Vagina (tissue), 2 donors: ENCODE results near the gene INPP5B. TPM values are rescaled to one million over a fixed set of nuclear protein-coding genes. Genes with fewer than 3 reads are reported as not detected.

Experiments
- DNase-seq, 2 donors: peaks; one replicate each; pipeline ENCODE4 v3.0.0-alpha.2; 2017; ENCODE audit errors: extremely low spot score in 2 of 2
- H3K27ac ChIP-seq: fragments of 200-600 bp; sonication (generic); one replicate; pipeline ENCODE4 v1.5.1; 2019
- H3K27me3 ChIP-seq: fragments of 200-600 bp; sonication (generic); one replicate; pipeline ENCODE4 v1.5.1; 2019
- H3K36me3 ChIP-seq, 2 donors: fragments of 200-600 bp; sonication (generic); one replicate each; pipeline ENCODE4 v1.5.1; 2017 to 2019
- H3K4me1 ChIP-seq: fragments of 200-600 bp; sonication (generic); one replicate; pipeline ENCODE4 v1.5.1; 2019
- H3K4me3 ChIP-seq, 2 donors: fragments of 200-600 bp; sonication (generic); 1 replicate in 1 of 2; 2 replicates in 1 of 2; pipeline ENCODE4 v1.5.1; 2016 to 2019
- H3K9me3 ChIP-seq: fragments of 200-600 bp; sonication (generic); one replicate; pipeline ENCODE4 v1.5.1; 2019
- POLR2A ChIP-seq, 2 donors: fragments of 450-650 bp; IDR thresholded peaks; one replicate each; pipeline ENCODE4 v1.6.1; 2017; ENCODE audit warnings: antibody characterized with exemption in 2 of 2, mild to moderate bottlenecking in 2 of 2, moderate library complexity in 2 of 2
- POLR2AphosphoS5 ChIP-seq, 2 donors: sonication (generic); formaldehyde crosslinking; IDR thresholded peaks; one replicate each; pipeline ENCODE4 v1.9.0; 2017; ENCODE audit warnings: antibody characterized with exemption in 2 of 2, mild to moderate bottlenecking in 2 of 2, low read depth in 1 of 2; ENCODE audit not compliant: insufficient read depth in 1 of 2
- intact Hi-C: fragments of 100-400 bp; cut with DNase I; formaldehyde crosslinking; loops from one replicate; pipeline ENCODE4 v1.15.1; 2023
- total RNA-seq: library from RNA; depleted of rRNA; stranded (reverse); fragments of >200 nt; gene quantifications from one replicate; pipeline ENCODE4 v1.2.3, GENCODE V29; 2016
- TF ChIP-seq, protein P1 (sequence below), 3 experiments: fragments of 450-650 bp in 2 of 3; fragments of 200-600 bp in 1 of 3; sonication (generic) in 1 of 3; IDR thresholded peaks; one replicate each; pipeline ENCODE4 v1.5.1; 2017 to 2019; ENCODE audit warnings: antibody characterized with exemption in 3 of 3, mild to moderate bottlenecking in 2 of 3, moderate library complexity in 2 of 3

The INPP5B gene
- total RNA-seq, 1 donor from 2014 or later, result 31.2 TPM

DNA sequence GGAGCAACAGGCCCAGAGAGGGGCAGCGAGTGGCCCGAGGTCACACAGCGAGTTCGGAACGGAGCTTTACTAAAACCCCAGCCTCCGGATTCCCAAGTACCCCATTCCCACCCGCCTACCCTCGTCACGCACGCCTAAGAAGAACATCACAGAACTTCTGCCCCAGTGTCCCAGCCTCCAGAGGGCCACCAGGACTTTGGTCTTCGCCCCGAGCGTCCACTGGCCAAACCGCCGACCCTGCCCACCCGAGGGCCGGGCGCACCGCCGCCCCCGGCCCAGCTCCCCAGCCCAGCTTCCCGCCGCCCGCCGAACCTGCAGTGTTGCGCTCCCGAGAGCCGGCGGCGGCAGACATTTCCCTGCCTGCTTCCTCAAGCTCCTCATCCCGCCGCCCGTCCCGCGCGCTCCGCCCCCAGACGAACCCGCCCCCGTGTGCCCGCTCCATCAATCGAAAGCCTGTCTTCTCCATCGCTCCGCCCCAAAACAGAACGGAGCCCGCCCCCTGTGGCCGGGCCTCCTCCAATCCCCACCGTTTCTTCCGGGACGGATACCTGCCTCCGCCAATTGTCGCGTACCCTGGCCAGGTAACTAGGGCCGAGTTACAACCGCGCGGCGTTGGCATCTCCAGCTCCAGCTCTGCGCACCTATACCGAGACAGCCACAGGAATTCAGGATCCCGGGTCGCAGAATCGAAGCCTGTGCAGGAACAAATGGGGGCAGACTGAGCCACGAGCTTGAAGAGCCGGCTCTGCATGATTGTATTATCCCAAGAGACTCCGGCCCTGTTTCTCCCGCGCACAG is 15.3 kb downstream of the INPP5B start:
- Histone ChIP-seq H3K9me3 (no peaks in the 10 kb centered on the region), H3K4me3 (peak overlapping the region; percentile 77 to 89), H3K4me1 (peaks cover 20% of the 10 kb centered on the region), H3K27me3 (no peaks in the 10 kb centered on the region), H3K36me3 (no peaks in the 10 kb centered on the region), H3K27ac (peak overlapping the region; percentile 57)
- intact Hi-C loops, result no loop called here
- TF ChIP-seq POLR2A (IDR thresholded peaks at IDR 0.05) (no peak), POLR2AphosphoS5 (IDR thresholded peaks at IDR 0.05; ENCODE audit: insufficient read depth in 1 of 2, low read depth in 1 of 2) (peak; percentile 57 to 68)
- DNase-seq, result peak in 1 of 2 donors; percentile 94

DNA sequence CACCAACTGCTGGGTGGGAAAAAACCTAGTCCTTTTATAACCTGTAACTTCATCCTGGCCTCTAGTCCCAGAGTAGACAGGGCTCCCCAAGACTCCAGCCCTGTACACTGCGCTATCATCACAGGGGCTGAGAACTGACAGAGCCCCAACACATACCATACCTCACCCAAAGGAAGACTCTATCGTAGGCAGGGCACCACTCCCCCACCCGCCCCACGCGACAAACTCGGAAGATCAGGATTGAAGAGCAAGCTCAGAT is 15.8 kb downstream of the INPP5B start:
- H3K4me1 ChIP-seq, result peaks cover 25% of the 10 kb centered on the region
- H3K4me3 ChIP-seq, result peak overlapping the region; percentile 77 to 89
- TF ChIP-seq POLR2A (IDR thresholded peaks at IDR 0.05) (no peak), POLR2AphosphoS5 (IDR thresholded peaks at IDR 0.05; ENCODE audit: insufficient read depth in 1 of 2, low read depth in 1 of 2) (no peak)
- TF ChIP-seq, protein P1, sequence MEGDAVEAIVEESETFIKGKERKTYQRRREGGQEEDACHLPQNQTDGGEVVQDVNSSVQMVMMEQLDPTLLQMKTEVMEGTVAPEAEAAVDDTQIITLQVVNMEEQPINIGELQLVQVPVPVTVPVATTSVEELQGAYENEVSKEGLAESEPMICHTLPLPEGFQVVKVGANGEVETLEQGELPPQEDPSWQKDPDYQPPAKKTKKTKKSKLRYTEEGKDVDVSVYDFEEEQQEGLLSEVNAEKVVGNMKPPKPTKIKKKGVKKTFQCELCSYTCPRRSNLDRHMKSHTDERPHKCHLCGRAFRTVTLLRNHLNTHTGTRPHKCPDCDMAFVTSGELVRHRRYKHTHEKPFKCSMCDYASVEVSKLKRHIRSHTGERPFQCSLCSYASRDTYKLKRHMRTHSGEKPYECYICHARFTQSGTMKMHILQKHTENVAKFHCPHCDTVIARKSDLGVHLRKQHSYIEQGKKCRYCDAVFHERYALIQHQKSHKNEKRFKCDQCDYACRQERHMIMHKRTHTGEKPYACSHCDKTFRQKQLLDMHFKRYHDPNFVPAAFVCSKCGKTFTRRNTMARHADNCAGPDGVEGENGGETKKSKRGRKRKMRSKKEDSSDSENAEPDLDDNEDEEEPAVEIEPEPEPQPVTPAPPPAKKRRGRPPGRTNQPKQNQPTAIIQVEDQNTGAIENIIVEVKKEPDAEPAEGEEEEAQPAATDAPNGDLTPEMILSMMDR (IDR thresholded peaks at IDR 0.05), result no peak
- intact Hi-C loops, result no loop called here
- DNase-seq, result no peak
- no peaks in the 10 kb centered on the region for H3K27me3 ChIP-seq
- H3K9me3 ChIP-seq, result no peaks in the 10 kb centered on the region
- no peaks in the 10 kb centered on the region for H3K36me3 ChIP-seq
- H3K27ac ChIP-seq, result peak overlapping the region; percentile 57

DNA sequence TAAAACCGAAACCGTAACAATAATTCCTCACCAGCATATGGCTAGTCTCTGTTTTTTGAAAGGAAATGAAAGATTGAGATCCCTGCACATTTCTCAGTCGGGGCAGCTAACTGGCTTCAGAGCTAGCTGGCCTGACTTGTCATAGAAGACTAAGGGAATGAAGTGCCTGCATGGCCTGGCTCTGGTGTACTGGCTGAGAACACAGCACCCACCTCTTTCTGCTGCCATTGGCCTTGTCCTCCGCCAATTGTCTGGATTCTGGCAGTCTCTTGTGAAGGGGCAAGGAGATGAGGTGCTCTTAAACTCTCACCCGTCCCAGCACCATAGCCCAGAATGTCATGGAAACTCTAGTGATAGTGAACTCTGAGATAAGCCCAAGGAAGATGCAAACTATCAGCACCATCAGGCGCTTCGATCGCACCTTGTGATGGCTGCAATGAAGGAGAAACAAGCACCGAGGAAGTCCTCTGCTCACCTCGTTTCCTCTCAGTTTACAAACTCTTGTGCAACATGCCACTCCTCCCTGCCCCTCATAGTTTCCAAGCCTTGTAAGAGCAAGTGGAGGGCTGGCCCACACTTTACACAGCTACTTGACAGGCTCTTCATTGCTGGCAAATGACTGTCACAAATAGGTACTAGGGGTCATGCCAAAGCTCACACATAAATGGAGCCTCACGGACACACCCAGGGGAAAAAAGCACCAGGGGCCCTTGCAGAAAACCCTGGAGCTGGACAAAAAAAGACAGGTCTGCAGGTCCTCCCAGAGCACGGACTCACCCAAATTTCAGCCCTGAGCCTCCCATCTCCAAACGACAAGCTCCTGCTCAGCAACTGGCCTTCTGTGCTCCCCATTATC is 16.4 kb downstream of the INPP5B start:
- H3K36me3 ChIP-seq, result no peaks in the 10 kb centered on the region
- H3K27me3 ChIP-seq, result no peaks in the 10 kb centered on the region
- H3K4me1 ChIP-seq, result peaks cover 31% of the 10 kb centered on the region
- no peaks in the 10 kb centered on the region for H3K9me3 ChIP-seq
- H3K27ac ChIP-seq, result peak overlapping the region; percentile 57
- no peak for DNase-seq
- TF ChIP-seq, protein P1 (IDR thresholded peaks at IDR 0.05), result no peak
- TF ChIP-seq POLR2A (IDR thresholded peaks at IDR 0.05), result no peak
- TF ChIP-seq POLR2AphosphoS5 (IDR thresholded peaks at IDR 0.05; ENCODE audit: insufficient read depth in 1 of 2, low read depth in 1 of 2), result no peak
- peak overlapping the region; percentile 77 to 89 for H3K4me3 ChIP-seq
- intact Hi-C loops, result no loop called here

DNA sequence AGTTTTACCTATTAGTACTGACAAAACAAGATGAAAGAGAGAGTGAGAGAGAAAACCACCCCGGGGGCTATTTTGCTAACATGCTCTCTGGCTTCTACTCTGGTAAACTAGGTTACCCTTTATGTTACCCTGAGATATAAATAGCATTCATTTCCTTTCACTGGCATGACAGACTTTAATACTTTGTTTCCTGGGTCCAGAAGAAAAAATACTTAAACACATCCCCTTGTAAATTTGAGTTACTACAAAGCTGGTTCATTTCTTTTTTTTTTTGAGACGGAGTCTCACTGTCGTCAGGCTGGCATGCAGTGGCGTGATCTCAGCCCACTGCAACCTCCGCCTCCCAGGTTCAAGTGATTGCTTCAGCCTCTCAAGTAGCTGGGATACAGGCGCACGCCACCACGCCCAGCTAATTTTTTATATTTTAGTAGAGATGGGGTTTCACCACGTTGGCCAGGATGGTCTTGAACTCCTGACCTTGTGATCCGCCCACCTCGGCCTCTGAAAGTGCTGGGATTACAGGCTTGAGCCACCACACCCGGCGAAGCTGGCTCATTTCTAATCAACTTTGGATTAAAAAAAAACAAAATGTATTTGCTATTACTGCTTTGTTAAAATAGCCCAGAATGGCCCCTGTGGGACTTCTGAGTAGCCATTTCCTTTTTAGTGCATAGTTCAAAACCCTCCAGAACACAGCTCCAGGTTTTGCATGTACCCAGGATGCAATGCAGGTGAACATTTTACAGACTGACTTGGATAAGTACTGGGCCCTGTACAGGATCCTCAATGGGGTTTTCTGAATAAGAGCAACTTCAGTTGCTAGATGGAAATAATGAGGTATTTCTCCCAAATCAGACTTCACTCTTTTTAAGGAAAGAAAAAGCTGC is 20.6 kb downstream of the INPP5B start:
- Histone ChIP-seq H3K27me3 (no peaks in the 10 kb centered on the region), H3K4me1 (peaks cover 26% of the 10 kb centered on the region), H3K4me3 (no peak overlapping the region), H3K9me3 (no peaks in the 10 kb centered on the region), H3K27ac (no peak overlapping the region), H3K36me3 (peaks cover 0 to 5% of the 10 kb centered on the region in 2 donors)
- intact Hi-C loops, result no loop called here
- no peak for DNase-seq
- no peak for TF ChIP-seq POLR2AphosphoS5 (IDR thresholded peaks at IDR 0.05; ENCODE audit: insufficient read depth in 1 of 2, low read depth in 1 of 2)
- TF ChIP-seq POLR2A (IDR thresholded peaks at IDR 0.05), result no peak

DNA sequence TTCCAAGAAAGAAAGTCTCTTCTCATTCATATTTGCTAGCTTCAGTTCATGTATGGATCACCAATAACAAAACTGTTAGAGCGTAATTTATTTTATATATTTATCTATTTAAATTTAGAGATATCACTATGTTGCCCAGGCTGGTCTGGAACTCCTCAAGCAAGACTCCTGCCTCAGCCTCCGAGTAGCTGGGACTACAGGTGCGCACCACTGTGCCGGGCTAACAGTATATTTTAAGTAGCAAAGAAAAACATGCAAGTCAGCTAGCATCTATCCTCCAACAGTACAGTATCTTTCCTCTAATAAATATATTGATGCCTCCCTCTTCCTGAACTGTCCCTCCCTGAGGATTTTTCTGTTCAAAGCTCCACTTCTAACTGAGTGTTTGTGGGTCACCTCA is 21.5 kb downstream of the INPP5B start:
- Histone ChIP-seq H3K4me3 (no peak overlapping the region), H3K9me3 (no peaks in the 10 kb centered on the region), H3K4me1 (peaks cover 16% of the 10 kb centered on the region), H3K27ac (no peak overlapping the region), H3K27me3 (no peaks in the 10 kb centered on the region), H3K36me3 (peaks cover 0 to 5% of the 10 kb centered on the region in 2 donors)
- TF ChIP-seq, protein P1 (IDR thresholded peaks at IDR 0.05), result no peak
- intact Hi-C loops, result no loop called here
- DNase-seq, result no peak
